ENCODE measurements around the gene FRMD7.
"Not testable (repeated sequence)": the region's sequence is repeated elsewhere in the genome, so short reads cannot be mapped to it uniquely, and the experiment has no call there.

GRCh38 chrX:132163094-132163493 is 35.3 kb upstream of the FRMD7 start:
- TF ChIP-seq CTCF (IDR thresholded peaks at IDR 0.05 in 4 of 5, conservative IDR thresholded peaks at IDR 0.05 in 1 of 5); POLR2A (IDR thresholded peaks at IDR 0.05): not testable (repeated sequence)
